HG02642 (cell line): ENCODE measurements around the gene RNASEH1.
"Not testable (repeated sequence)": the region's sequence is repeated elsewhere in the genome, so short reads cannot be mapped to it uniquely, and the experiment has no call there.

Source experiments
- ATAC-seq: cut with Tn5 transposase; IDR thresholded peaks from one replicate; pipeline ENCODE4 v1.9.1; 2021; ENCODE audit warnings: mild to moderate bottlenecking; ENCODE audit not compliant: unreplicated experiment, poor library complexity

RNASEH1 gene

DNA sequence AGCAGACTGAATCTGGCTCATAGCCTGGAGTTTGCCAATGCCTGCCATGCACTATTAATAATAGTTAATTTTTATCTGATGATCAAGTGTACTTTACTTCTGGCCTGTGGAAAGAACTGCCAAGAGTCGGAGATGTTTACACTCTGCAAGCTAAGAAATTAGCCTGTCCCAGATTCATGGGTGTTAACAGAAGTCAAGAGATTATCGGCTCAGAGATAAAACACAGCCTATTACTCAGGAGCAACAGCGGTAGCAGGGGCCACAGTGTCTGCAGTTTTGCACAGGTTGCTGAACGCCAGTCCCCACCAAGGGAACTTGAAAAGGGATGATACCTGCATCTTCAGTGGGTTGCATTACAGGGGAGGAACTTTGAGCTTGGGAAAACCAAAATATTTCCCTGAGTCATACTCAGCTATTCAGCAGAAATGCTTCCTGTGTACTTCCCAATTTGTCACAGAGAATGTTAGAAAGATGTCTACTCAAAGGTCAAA is 34.5 kb downstream of the RNASEH1 start:
- ATAC-seq: no peak

DNA sequence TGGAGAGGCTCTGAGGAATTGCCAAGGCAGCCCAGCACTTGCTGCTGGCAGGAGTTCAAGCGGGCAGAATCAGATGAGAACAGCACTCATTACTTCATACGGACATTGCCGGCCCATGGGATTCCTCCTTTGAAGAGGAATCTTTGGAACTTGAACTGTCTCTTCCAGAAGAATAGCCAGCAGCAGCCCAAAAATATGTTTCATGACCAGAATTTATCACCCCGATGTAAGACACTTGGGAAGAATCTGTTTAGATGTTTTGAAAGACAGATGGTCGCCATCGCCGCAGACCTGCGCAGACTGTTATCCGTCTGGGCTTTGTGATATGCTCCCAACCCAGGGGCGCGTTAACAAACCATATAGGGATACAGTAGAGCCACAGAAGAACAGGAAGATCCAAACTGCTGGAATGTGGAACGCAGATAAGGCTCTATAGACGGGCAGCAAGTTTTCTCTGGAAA is 35.1 kb downstream of the RNASEH1 start:
- ATAC-seq: no peak

DNA sequence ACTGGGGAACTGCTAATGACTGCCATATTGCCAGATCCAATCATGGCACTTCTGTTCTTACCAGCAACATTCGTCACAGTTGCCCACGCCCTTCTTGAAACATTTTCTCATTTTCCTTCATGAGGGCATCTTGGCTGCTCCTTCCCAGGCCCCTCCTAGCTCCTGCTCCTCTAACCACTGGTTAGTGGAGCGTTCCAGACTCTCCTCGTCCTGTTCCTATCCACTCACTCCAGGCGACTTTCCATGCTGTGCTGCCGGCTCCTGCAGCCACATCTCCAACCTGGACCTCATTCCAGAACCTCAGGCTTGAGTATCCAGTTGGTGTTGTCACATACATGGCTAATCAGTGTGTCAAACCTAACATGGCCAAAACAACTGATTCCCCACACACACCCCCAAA is 37.5 kb downstream of the RNASEH1 start:
- ATAC-seq: no peak

DNA sequence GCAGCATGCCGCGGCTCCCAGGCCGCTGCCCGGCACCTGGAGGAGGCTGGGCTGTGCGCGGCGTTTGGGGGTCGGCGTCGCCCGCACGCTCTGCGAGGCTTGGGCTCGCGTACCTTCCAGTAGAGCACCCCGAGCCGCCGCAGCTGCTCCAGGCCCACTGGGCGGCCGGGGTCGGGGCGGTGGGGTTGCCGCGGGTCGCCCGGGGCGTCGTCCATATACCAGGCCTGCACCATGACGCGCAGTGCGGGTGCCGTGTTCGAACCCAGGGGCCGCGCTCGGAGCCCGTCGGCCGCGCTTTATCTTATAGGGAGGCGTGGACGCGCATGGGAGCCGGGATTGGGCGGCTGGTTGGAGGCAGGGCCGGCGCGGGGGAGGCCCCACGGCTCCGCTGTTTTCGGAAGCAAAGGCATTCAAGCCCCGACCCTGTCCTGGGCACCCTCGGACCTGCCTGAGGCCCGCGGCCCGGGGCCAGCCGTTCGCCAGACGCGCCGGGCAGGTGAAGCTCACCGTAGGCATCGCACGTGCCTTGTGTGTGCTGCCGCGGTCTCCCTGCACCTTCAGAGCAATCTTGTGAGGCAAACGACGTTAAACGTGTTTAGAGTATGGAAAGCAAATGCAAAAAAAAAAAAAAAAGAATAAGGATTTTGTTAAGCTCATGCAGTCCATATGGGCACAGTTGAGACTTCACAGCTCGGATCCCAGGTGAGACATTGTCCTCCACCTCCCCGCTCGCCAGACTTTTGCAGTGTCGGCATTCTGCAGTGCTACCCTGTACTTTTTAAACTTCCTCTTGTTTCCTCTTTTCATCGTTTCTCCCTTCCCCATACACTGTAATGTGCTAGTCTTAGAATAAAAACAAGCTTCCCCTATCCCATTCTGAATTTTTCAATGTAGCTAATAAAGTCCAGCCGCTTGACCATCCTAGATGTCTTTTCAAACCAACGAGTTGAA is 38.6 kb downstream of the RNASEH1 start, which contains the start of gene ADI1:
ADI1 (minus strand) TSS at position 277 of the 951 bp plus-strand sequence; CDS start at position 233, 44 bp downstream.
- peak; percentile 72 for ATAC-seq

- ATAC-seq: peak; percentile 79
These were observed 39.5 kb downstream of the RNASEH1 start for GRCh38 chr2:3518496-3519254.

- no peak for ATAC-seq
These were observed 40.1 kb downstream of the RNASEH1 start for GRCh38 chr2:3517948-3518495.

DNA sequence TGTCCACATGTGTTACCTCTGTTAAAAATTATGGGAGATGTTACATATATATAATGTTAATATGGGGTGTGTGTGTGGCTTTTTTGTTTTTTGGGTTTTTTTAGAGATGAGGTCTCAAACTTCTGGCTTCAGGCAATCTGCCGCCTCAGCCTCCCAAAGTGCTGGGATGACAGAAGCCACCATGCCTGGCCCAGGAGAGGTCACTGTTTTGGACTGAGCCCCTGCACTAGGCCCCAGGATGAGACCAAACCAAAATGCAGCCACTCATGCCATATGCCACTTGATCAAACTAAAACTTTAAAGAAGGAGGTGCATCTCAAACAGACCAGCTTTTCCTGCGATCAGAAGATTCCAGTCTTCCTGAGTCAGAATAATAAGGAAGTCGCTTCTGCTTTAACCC is 41.3 kb downstream of the RNASEH1 start:
- ATAC-seq: no peak

DNA sequence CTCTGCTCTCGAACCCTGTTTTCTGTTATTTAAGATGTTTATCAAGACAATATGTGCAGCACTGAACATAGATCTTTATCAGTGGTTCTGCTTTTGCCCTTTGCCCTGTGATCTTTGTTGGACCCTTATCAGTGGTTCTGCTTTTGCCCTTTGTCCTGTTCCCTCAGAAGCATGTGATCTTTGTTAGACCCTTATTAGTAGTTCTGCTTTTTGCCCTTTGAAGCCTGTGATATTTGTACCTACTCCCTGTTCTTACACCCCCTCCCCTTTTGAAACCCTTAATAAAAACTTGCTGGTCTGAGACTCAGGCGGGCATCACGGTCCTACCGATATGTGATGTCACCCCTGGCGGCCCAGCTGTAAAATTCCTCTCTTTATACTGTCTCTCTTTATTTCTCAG is 42.7 kb downstream of the RNASEH1 start:
- ATAC-seq: not testable (repeated sequence)

DNA sequence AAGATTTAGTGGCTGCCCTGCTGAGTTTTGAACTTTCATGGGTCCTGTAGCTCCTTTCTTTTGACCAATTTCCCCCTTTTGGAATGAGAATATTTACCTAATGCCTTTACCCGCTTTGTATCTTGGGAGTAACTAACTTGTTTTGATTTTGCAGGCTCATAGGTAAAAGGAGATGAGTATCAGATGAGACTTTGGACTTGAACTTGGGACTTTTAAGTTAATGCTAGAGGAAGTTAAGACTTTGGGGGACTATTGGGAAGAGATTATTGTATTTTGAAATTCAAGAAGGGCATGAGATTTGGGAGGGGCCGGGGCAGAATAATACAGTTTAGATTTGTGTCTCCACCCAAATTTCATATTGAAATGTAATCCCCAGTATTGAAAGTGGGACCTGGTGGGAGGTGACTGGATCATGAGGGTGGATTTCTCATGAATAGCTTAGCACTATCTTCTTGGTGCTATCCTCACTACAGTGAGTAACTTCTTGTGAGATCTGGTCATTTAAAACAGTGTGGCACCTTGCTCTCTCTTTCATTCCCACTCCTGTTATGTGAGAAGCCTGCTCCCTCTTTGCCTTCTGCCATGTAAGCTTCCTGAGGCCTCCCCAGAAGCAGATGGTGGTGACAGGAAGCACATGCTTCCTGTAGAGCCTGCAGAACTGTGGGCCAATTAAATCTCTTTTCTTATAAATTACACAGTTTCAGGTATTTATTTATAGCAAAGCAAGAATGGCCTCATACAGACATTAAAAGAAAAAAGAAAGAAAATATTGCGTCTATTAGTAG is 44.9 kb downstream of the RNASEH1 start:
- no peak for ATAC-seq

DNA sequence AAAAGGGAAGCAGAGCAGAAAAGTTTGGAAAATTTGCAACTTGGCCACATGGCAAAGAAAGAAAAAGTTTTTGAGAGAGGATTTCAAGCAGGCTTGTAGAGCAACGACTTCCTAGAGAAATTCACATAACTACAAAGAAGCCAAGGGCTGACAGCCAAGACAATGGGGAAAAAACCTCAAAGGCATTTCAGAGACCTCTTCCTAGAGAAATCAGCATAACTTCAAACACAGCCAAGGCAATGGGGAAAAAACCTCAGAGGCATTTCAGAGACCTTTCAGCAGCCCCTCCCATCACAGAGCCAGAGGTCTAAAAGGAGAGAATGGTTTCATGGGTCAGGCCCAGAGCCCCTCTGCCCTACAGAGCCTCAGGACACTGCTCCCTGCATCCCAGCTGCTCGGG is 46.0 kb downstream of the RNASEH1 start:
- ATAC-seq: no peak

GRCh38 chr2:3505771-3506170 is 52.4 kb downstream of the RNASEH1 start:
- ATAC-seq: no peak

DNA sequence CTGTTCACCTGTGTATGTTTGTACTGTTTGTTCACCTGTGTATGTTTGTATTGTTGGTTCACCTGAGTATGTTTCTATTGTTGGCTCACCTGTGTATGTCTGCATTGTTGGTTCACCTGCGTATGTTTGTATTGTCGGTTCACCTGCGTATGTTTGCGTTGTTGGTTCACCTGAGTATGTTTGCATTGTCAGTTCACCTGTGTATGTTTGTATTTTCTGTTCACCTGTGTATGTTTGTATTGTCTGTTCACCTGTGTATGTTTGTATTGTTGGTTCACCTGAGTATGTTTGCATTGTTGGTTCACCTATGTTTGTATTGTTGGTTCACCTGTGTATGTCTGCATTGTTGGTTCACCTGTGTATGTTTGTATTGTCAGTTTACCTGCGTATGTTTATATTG is 53.4 kb downstream of the RNASEH1 start:
- ATAC-seq: no peak

DNA sequence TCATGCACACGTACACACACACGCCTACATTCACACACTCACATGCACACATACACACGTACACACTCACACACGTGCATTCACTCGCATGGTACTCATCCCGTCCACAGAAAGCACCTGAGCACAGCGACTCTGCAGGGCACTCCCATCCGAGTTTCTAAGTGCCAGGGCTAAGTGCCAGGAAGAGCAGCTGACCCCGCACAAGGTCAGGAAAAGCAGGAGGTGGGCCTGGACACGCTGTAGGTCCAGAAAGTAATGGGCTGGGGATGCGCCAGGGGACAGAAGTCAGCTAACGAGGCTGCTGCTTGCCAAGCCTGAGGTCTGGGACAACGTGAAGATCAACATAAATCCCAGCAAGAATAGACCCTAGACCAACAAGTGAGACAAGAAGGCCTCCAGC is 54.6 kb downstream of the RNASEH1 start:
- no peak for ATAC-seq

DNA sequence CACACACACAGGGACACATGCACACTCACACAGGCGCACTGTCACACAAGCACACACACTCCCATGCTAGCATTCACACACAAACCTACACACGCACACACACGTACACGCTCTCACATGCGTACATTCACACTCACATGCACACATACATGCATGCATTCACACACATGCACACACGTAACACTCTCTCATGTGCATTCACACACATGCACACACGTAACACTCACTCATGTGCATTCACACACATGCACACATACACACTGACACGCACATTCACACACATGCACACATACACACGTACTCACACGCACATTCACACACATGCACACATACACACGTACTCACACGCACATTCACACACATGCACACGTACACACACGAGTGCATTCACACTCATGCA is 55.1 kb downstream of the RNASEH1 start:
- ATAC-seq: no peak

- no peak for ATAC-seq
These were observed 57.7 kb downstream of the RNASEH1 start for GRCh38 chr2:3500326-3500899.

- ATAC-seq: no peak
These were observed 59.2 kb downstream of the RNASEH1 start for GRCh38 chr2:3498783-3499394.

DNA sequence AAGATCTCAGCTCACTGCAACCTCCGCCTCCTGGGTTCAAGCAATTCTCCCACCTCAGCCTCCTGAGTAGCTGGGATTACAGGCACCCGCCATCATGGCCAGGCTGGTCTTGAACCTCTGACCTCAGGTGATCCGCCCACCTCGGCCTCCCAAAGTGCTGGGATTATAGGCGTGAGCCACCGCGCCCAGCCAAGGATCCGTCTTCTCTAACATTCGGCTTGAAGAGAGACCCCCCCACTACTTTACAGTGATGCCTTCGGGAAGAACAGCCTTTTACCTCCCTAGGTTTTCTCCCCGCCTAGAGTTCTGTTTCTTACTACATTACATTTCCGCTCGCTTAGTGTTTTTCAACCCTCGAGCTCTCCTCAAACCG is 61.4 kb downstream of the RNASEH1 start:
- ATAC-seq: not testable (repeated sequence)
